Kidney glomerular epithelial cell (primary cell): ENCODE measurements around the gene RHOT2.
A peak's percentile ranks its signal among the peaks of the same experiment; 100 is the strongest.

ENCODE experiments used
- DNase-seq: peaks from one replicate; lab custom pipeline; 2025; lab: John Stamatoyannopoulos, UW

RHOT2 gene

DNA sequence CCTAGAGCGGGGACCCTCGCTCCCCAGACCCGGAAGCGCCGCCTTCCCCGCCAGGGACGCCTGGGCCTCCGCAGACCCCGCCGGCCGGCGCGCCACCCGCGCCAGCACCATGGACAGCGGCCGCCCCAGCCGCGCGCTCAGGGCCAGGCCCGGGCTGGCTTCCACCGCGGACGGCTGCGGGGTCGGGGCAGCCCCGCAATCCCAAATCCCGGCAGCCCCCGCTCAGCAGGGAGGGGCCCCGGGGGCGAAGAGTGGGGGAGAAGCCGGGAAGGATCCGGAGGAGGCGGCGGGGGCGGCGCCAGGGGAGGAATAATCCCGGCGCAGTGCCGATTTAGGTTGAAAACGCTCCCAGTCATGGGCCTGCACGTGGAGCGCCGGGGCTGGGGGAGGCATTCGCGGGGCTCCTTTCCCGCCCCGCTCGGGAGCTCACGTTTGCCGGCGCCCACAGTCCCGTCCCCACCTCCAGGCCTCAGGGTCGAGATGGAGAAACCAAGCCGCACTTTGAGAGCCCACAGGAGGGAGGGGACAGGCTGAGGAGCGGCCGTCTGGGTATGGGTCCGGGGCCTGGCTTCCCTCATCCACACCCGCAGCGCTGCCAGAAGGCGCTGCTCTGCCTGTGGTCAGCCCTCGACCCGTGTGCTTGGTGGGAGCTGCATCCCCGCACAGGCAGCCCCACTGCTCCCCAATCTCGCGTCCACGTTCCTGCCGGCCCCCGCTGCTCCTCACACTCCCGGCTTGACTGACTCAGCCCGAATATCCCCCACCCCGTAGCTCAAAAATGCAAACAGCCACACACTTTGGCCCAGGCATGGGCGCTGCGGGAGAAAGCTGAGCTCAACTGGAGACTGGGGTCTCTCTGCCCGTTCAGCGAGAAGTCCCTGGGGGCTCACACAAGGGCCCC, 33.0 kb downstream of the RHOT2 start:
- DNase-seq, result no peak

DNA sequence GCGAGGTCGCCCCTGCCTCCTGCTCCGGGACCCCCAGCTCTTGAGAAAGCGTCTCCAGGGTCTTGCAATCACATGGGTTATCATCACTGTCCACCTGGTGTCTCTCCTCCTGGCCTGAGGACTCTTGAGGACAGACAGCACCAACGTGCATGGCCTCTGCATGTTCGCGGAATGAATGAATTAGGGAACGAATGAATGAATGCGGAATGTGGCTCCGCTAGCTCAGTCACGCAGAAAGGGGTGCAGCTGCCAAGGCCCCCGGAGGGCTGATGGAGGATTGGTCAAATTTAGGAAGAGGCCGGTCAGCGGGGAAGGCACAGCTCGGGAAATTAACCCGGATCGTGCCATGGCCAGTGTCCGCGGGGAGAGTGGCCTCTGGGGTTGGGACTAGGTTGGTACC, 34.4 kb downstream of the RHOT2 start:
- DNase-seq, result no peak

DNA sequence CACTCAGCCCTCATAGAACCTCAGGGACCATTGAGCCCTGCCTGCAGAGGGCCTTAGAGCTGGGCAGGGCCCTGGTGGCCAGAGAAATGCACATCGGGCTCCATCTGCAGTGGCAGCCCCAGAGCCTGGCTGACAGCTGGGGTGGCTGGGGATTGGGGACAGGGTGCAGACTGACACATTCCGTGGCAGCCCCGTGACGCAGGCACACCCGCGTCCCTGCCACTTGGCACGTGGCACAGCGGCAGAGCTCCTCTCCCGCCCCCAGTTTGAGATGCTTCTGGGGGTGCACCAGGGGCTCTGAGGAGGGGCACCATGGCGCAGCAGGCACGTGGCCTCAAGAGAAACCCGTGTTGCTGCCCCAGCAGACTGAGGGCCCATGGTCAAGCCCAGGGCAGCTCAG, 35.5 kb downstream of the RHOT2 start:
- DNase-seq, result no peak

GRCh38 chr16:704047-704446, 36.1 kb downstream of the RHOT2 start:
- no peak for DNase-seq

GRCh38 chr16:704552-705380, 36.8 kb downstream of the RHOT2 start:
- DNase-seq, result no peak

DNA sequence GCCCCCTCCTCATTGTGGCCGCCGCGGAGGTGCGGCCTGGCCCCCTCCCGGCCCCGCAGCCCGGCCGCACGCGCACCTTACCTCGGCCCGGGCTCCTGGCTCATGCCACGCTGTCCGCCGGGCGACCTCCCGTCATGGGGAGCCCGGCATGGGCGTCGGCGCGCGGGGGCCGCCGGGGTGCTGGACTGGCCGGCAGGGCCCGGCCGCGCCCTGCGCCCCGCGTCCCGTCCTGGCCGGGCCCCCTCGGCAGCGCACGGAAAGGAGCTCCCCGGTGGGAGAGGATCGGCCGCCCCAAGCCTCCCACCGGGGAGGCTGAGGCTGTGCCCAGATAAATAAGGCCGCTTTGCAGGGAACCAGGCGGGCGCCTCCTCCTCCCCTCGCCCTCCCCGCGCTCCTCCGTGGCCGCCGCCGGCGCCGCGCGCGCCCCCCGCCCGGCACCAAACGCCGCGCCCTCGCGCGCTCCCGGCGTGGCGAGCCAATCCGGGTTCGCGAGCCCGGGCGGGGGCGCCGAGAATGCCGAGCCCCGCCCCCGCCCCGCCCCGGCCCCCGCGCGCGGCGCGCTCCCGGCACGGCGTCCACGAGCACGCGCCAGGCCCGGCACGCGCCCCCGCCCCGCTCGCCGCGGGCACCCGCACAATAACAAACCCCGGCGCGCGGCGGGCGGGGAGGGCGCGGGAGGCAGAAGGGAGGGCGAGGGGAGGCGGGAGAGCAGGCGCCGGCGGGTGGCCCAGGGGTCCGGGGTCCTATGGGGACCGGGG, 37.7 kb downstream of the RHOT2 start, which contains the start of gene FBXL16:
Gene FBXL16, minus strand, starts transcription at position 371 of the 758 bp plus-strand sequence. CDS start 8,396 bp downstream, outside the sequence.
- no peak for DNase-seq

DNA sequence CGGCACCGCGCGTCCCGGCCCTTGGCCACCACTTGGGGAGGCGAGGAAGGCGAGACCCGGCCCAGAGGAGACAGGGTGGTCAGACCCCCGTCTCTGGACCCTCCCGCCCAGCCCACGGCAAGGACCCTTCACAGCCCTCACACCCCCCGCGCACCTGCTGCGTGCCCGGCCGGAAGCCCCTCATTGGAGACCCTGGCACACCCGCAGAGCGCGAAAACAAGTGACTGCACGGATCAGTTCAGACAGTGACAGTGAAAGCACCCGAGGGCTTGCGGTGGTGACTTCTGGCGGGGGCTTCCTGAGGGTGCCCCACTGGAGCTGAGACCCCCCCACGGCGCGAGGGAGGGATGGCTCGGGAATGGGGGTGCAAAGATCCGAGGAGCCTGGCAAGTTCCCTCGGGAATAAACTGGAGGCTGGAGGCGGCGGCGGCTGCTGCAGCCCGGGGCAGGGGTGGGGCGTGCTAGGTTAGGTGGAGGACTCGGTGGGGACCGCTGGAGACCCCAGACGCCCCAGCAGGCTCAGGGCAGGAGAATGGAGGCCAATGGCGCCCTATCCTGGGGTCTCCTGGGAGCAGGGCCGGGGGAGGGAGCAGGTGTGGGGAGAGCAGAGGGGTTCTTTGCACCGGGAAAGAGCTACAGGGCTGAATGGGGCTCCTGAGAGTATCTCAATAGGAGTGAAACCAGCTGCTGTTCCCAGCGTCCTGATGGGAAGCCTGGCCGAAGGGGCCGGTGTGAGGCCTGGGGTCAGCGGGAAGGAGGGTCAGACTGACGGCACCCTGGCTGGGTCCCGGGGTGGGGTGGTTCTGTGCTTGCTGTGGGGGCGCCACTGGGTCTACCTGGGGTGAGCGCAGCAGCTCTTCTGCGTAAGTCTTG, 38.5 kb downstream of the RHOT2 start:
- DNase-seq, result no peak

- DNase-seq, result no peak
Observed at GRCh38 chr16:707062-707538, 39.2 kb downstream of the RHOT2 start.

- no peak for DNase-seq
Observed at GRCh38 chr16:708019-708418, 40.1 kb downstream of the RHOT2 start.

GRCh38 chr16:708959-709358, 41.0 kb downstream of the RHOT2 start:
- DNase-seq, result no peak

DNA sequence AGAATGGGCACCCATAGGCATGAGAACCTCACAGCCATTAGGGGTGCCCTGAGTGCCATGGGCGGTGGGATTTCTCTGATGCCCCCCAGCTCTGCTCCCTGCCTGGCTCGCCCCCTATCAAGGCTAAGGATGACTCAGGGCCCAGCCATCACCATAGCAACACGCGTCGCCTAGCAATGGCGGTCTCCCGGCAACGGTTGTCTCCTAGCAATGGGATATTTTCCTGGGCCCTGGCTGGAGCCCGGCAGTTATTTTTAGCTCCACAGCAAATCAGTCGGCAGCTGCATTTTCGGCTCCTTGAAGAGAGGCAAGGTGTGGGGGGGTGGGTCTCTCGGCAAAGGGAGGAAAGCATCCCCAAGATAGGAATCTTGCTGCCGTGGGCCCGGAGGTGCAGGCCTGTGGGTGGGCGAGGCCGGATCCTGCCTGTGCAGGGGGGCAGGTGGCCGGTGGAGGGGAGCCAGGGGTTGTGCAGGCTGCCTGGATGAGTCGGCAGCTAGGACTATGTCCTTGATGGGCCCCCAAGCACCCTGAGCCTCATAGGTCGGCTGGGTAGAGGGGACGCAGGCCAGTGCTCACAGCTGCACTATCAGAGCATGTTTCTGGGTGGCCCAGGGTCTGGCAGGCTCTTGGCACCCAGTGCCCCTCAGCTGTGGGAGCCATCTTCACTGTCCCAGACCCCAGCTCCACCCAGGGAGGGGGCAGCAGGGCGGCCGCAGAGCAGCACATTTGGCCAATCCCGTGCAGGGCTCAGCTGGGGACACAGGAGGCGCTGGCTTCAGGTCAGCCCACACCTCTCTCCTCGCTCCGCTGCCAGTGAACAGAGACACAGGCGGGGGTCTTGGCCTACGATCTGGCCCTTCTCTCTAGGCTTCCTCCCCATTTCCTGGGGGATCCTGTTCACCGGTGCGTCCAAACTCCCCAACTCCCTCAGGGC, 41.9 kb downstream of the RHOT2 start:
- peak; percentile 37 for DNase-seq

- no peak for DNase-seq
Observed at GRCh38 chr16:710500-711075, 42.7 kb downstream of the RHOT2 start.

- DNase-seq, result no peak
Observed at GRCh38 chr16:711084-711483, 43.2 kb downstream of the RHOT2 start.

GRCh38 chr16:711548-712320, 43.8 kb downstream of the RHOT2 start:
- DNase-seq, result peak; percentile 56

DNA sequence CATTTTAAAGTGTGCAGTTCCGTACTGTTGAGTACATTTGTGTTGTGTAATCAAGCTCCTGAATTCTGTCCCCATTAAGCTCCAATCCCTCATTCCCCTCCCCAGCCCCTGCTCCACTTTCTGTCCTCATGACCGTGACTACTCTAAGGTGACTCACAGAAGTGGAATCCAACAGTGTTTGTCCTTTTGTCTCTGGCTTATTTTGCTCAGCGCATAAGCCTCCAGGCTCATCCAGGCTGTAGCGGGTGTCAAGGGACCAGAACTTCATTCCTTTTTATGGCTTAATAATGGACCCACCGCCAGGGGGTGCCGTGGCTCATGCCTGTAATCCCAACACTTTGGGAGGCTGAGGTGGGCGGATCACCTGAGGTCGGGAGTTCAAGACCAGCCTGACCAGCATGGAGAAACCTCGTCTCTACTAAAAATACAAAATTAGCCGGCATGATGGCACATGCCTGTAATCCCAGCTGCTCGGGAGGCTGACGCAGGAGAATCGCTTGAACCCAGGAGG, 44.9 kb downstream of the RHOT2 start:
- peak; percentile 83 for DNase-seq

GRCh38 chr16:714079-714478, 46.1 kb downstream of the RHOT2 start:
- no peak for DNase-seq

DNA sequence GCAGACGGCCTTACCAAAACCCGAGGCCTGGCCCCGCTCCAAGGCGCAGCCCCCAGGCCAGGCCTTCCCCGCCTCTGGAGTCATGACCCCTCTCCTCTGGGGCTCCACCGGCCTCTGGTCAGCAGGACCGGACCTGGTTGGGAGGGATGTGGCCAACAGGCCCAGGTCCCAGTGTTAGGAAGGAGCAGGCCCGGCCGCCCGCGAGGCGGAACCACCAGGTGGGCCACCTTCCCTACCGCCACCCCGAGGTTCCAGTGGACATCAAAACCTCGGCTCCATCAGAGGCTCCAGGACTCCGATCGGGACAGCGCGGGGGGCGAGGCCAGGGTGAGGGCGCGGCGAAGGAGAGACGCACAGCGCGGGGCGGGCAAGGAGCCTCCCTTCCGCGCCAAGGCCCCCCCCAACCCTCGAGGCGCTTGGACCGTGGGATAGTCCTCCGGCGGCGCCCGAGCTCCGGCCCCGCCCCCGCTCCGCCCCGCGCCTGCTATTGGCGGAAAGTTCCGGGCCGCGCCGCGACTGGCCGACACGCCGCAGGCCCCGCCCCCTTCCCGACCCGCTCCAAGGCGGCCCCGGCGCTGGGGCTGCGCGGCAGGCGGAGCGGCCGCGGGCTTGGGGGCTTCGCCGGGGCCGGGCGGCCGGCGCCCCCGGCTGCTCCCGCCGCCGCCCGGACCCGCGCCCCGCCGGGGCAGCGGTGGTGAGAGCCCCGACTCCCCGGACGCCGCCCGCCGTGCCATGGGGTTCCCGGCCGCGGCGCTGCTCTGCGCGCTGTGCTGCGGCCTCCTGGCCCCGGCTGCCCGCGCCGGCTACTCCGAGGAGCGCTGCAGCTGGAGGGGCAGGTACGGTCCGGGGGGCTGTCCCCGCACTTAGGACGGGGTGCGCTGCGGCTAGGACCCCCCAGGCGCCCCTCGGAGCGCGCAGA, 46.9 kb downstream of the RHOT2 start, which contains the start of gene METRN:
Gene METRN, plus strand, starts transcription at position 561 of the 919 bp plus-strand sequence. Its CDS starts 172 bp downstream, at position 733.
- peak; percentile 73 for DNase-seq
